ENCODE results near the gene OR5A2.
"Not testable (repeated sequence)": the region's sequence is repeated elsewhere in the genome, so short reads cannot be mapped to it uniquely, and the experiment has no call there.

The OR5A2 gene

GRCh38 chr11:59456661-59457060 lies 30.4 kb upstream of the OR5A2 start, which contains the start of gene OR4D6:
TSS of gene OR4D6 (plus strand) at chr11:59456961. CDS start at chr11:59456961, 0 bp downstream.
- no CpG with 5 or more reads among the region's 2 CpGs for WGBS (ENCODE audit: extremely low coverage, insufficient coverage, low lambda C conversion rate)
- Histone ChIP-seq H3K36me3 (ENCODE audit: control insufficient read depth, insufficient read depth, low read length) (no peaks in the 10 kb centered on the region), H2BK120ac (ENCODE audit: low read depth, low read length) (no peak within 1 kb of the TSS)

DNA sequence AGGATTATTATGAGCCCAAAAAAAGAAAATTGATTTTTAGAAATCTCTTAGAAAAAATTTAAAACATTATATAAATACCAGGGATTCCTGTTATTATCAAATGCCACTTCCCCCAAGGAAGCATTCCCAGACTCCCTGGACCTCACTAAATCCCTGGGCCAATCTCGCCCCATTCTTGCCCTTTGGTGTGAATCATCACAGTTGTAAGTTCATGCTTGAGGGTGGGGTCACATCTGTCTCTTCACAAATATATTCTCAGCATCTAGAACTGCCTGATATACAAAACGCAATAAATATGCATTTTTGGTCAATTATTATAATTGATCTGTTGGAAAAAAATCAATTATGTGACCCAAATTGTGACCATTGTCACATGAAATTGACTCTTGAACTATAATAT lies 22.3 kb upstream of the OR5A2 start:
- H2BK120ac ChIP-seq (ENCODE audit: low read depth, low read length) = no peak overlapping the region
- no peak overlapping the region for H4K5ac ChIP-seq (ENCODE audit: low read length)
- H3K23ac ChIP-seq (ENCODE audit: low read length) = no peak overlapping the region
- H2BK5ac ChIP-seq (ENCODE audit: low read length) = no peak overlapping the region
- no peak overlapping the region for H3K56ac ChIP-seq (ENCODE audit: low read length)
- H4K8ac ChIP-seq (ENCODE audit: low read depth, low read length) = no peak overlapping the region
- no peaks in the 10 kb centered on the region for H3K36me3 ChIP-seq (ENCODE audit: control insufficient read depth, insufficient read depth, low read length)
- H3K9ac ChIP-seq (ENCODE audit: low read length) = no peak overlapping the region
- no peak overlapping the region for H3K4me3 ChIP-seq (ENCODE audit: low read length)
- H3K27me3 ChIP-seq (ENCODE audit: insufficient read depth, low read length, poor library complexity) = no peaks in the 10 kb centered on the region
- WGBS (ENCODE audit: extremely low coverage, insufficient coverage, low lambda C conversion rate) = no CpG with 5 or more reads among the region's 2 CpGs
- H3K79me1 ChIP-seq (ENCODE audit: low read length) = no peaks in the 10 kb centered on the region
- H2BK15ac ChIP-seq (replicated peaks; ENCODE audit: low read depth) = no peak overlapping the region
- no peak overlapping the region for H3K18ac ChIP-seq (ENCODE audit: low read length)
- H3K27ac ChIP-seq (ENCODE audit: low read depth, low read length) = no peak overlapping the region
- no peak overlapping the region for H3K4me2 ChIP-seq (ENCODE audit: low read length)
- H3K79me2 ChIP-seq (ENCODE audit: control insufficient read depth, insufficient read depth, low read length) = no peaks in the 10 kb centered on the region
- DNase-seq = no peak
- no peaks in the 10 kb centered on the region for H3K4me1 ChIP-seq (ENCODE audit: control insufficient read depth, low read depth, low read length)
- H3K4ac ChIP-seq (ENCODE audit: low read depth, low read length) = no peak overlapping the region
- H2AK5ac ChIP-seq (ENCODE audit: low read length) = no peak overlapping the region

More at GRCh38 chr11:59456661-59457060, 30.4 kb upstream of the OR5A2 start, which contains the start of gene OR4D6:
- Histone ChIP-seq H2BK5ac (ENCODE audit: low read length) (no peak within 1 kb of the TSS), H2BK15ac (replicated peaks; ENCODE audit: low read depth) (no peak within 1 kb of the TSS), H3K27me3 (ENCODE audit: insufficient read depth, low read length, poor library complexity) (no peaks in the 10 kb centered on the region), H3K18ac (ENCODE audit: low read length) (no peak within 1 kb of the TSS), H4K8ac (ENCODE audit: low read depth, low read length) (no peak within 1 kb of the TSS), H3K56ac (ENCODE audit: low read length) (no peak within 1 kb of the TSS), H3K27ac (ENCODE audit: low read depth, low read length) (no peak within 1 kb of the TSS), H3K9ac (ENCODE audit: low read length) (no peak within 1 kb of the TSS), H3K4me3 (ENCODE audit: low read length) (no peak within 1 kb of the TSS), H2AK5ac (ENCODE audit: low read length) (no peak within 1 kb of the TSS), H3K79me2 (ENCODE audit: control insufficient read depth, insufficient read depth, low read length) (no peaks in the 10 kb centered on the region), H3K23ac (ENCODE audit: low read length) (no peak within 1 kb of the TSS), H3K79me1 (ENCODE audit: low read length) (no peaks in the 10 kb centered on the region), H3K4me2 (ENCODE audit: low read length) (no peak within 1 kb of the TSS), H4K5ac (ENCODE audit: low read length) (no peak within 1 kb of the TSS), H3K4me1 (ENCODE audit: control insufficient read depth, low read depth, low read length) (no peaks in the 10 kb centered on the region), H3K4ac (ENCODE audit: low read depth, low read length) (no peak within 1 kb of the TSS)
- DNase-seq = no peak

DNA sequence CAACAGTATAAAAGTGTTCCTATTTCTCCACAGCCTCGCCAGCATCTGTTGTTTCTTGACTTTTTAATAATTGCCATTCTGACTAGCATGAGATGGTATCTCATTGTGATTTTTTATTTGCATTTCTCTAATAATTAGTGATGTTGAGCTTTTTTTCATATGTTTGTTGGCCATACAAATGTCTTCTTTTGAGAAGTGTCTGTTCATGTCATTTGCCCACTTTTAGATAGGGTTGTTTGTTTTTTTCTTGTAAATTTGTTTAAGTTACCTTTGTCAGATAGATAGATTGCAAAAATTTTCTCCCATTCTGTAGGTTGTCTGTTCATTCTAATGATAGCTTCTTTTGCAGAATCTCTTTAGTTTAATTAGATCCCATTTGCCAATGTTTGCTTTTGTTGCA lies 19.4 kb upstream of the OR5A2 start:
- WGBS (ENCODE audit: extremely low coverage, insufficient coverage, low lambda C conversion rate) = no CpG with 5 or more reads among the region's 1 CpG
- not testable (repeated sequence) for H3K56ac ChIP-seq (ENCODE audit: low read length); H3K79me1 ChIP-seq (ENCODE audit: low read length); H3K36me3 ChIP-seq (ENCODE audit: control insufficient read depth, insufficient read depth, low read length); H2BK15ac ChIP-seq (replicated peaks; ENCODE audit: low read depth); H3K79me2 ChIP-seq (ENCODE audit: control insufficient read depth, insufficient read depth, low read length); H3K4me1 ChIP-seq (ENCODE audit: control insufficient read depth, low read depth, low read length); H3K9ac ChIP-seq (ENCODE audit: low read length); H4K5ac ChIP-seq (ENCODE audit: low read length); H4K8ac ChIP-seq (ENCODE audit: low read depth, low read length); H3K4me2 ChIP-seq (ENCODE audit: low read length); H2AK5ac ChIP-seq (ENCODE audit: low read length); H3K27ac ChIP-seq (ENCODE audit: low read depth, low read length); H2BK5ac ChIP-seq (ENCODE audit: low read length); H3K27me3 ChIP-seq (ENCODE audit: insufficient read depth, low read length, poor library complexity); H3K23ac ChIP-seq (ENCODE audit: low read length); H3K4ac ChIP-seq (ENCODE audit: low read depth, low read length); H3K18ac ChIP-seq (ENCODE audit: low read length); H3K4me3 ChIP-seq (ENCODE audit: low read length); DNase-seq; H2BK120ac ChIP-seq (ENCODE audit: low read depth, low read length)

- no peaks in the 10 kb centered on the region for H3K36me3 ChIP-seq (ENCODE audit: control insufficient read depth, insufficient read depth, low read length)
- H3K4me3 ChIP-seq (ENCODE audit: low read length) = no peak overlapping the region
- H2BK120ac ChIP-seq (ENCODE audit: low read depth, low read length) = no peak overlapping the region
- DNase-seq = peak; percentile 16
- no peaks in the 10 kb centered on the region for H3K79me1 ChIP-seq (ENCODE audit: low read length)
- H3K4ac ChIP-seq (ENCODE audit: low read depth, low read length) = no peak overlapping the region
- no peak overlapping the region for H2BK5ac ChIP-seq (ENCODE audit: low read length)
- no peak overlapping the region for H3K18ac ChIP-seq (ENCODE audit: low read length)
- no peak overlapping the region for H3K56ac ChIP-seq (ENCODE audit: low read length)
- no peak overlapping the region for H4K8ac ChIP-seq (ENCODE audit: low read depth, low read length)
- H3K27ac ChIP-seq (ENCODE audit: low read depth, low read length) = no peak overlapping the region
- no peak overlapping the region for H3K4me2 ChIP-seq (ENCODE audit: low read length)
- H3K79me2 ChIP-seq (ENCODE audit: control insufficient read depth, insufficient read depth, low read length) = no peaks in the 10 kb centered on the region
- WGBS (ENCODE audit: extremely low coverage, insufficient coverage, low lambda C conversion rate) = no CpG with 5 or more reads among the region's 7 CpGs
- no peaks in the 10 kb centered on the region for H3K27me3 ChIP-seq (ENCODE audit: insufficient read depth, low read length, poor library complexity)
- H3K4me1 ChIP-seq (ENCODE audit: control insufficient read depth, low read depth, low read length) = no peaks in the 10 kb centered on the region
- H2BK15ac ChIP-seq (replicated peaks; ENCODE audit: low read depth) = no peak overlapping the region
- no peak overlapping the region for H3K9ac ChIP-seq (ENCODE audit: low read length)
- H3K23ac ChIP-seq (ENCODE audit: low read length) = no peak overlapping the region
- H4K5ac ChIP-seq (ENCODE audit: low read length) = no peak overlapping the region
- no peak overlapping the region for H2AK5ac ChIP-seq (ENCODE audit: low read length)
These were observed 11.6 kb upstream of the OR5A2 start for GRCh38 chr11:59437770-59438169.

- Histone ChIP-seq H3K4me3 (ENCODE audit: low read length) (no peak within 1 kb of the TSS), H3K36me3 (ENCODE audit: control insufficient read depth, insufficient read depth, low read length) (no peaks in the 10 kb centered on the region), H3K9ac (ENCODE audit: low read length) (no peak within 1 kb of the TSS), H4K8ac (ENCODE audit: low read depth, low read length) (no peak within 1 kb of the TSS), H3K23ac (ENCODE audit: low read length) (no peak within 1 kb of the TSS), H4K5ac (ENCODE audit: low read length) (no peak within 1 kb of the TSS), H3K4me2 (ENCODE audit: low read length) (no peak within 1 kb of the TSS), H3K4me1 (ENCODE audit: control insufficient read depth, low read depth, low read length) (no peaks in the 10 kb centered on the region), H2BK15ac (replicated peaks; ENCODE audit: low read depth) (no peak within 1 kb of the TSS), H2BK5ac (ENCODE audit: low read length) (no peak within 1 kb of the TSS), H3K4ac (ENCODE audit: low read depth, low read length) (no peak within 1 kb of the TSS), H2AK5ac (ENCODE audit: low read length) (no peak within 1 kb of the TSS), H3K79me2 (ENCODE audit: control insufficient read depth, insufficient read depth, low read length) (no peaks in the 10 kb centered on the region), H3K27me3 (ENCODE audit: insufficient read depth, low read length, poor library complexity) (no peaks in the 10 kb centered on the region), H3K18ac (ENCODE audit: low read length) (no peak within 1 kb of the TSS), H3K27ac (ENCODE audit: low read depth, low read length) (no peak within 1 kb of the TSS), H3K56ac (ENCODE audit: low read length) (no peak within 1 kb of the TSS), H3K79me1 (ENCODE audit: low read length) (no peaks in the 10 kb centered on the region), H2BK120ac (ENCODE audit: low read depth, low read length) (no peak within 1 kb of the TSS)
- no CpG with 5 or more reads among the region's 3 CpGs for WGBS (ENCODE audit: extremely low coverage, insufficient coverage, low lambda C conversion rate)
- no peak for DNase-seq
These were observed 10.0 kb upstream of the OR5A2 start, which contains the start of gene OR5A1 for GRCh38 chr11:59436169-59436568. TSS of gene OR5A1 (plus strand) at chr11:59436469. CDS start at chr11:59443169, 6,700 bp downstream.

DNA sequence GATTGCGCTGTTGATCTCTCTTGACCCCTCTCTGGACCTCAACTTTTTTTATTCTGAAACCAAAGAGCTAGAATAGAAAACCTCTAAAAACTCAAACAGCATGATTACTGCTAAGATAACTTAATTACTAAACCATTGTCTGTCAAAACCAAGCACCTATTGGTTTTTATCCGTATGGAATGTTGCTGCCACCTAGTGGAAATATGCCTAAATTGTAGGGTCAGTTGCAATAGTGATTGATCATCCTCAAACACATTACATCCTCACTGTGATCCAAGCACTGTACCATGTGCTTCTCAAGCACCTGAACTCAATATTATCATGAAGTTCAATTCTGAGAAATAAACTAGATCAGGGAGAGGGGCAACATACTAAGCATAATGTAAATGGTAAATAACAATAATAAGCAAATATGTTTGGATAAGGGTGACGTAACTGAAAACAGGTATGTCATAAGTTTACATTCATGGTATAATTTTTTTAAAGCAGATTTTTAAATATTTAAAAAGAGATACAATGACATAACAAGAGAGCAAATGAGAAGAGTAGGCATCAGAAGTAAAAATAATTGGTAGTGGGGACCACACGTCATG lies 3.8 kb upstream of the OR5A2 start:
- no peak overlapping the region for H3K4ac ChIP-seq (ENCODE audit: low read depth, low read length)
- no peak overlapping the region for H4K8ac ChIP-seq (ENCODE audit: low read depth, low read length)
- H3K56ac ChIP-seq (ENCODE audit: low read length) = no peak overlapping the region
- no peak overlapping the region for H3K4me3 ChIP-seq (ENCODE audit: low read length)
- no peak overlapping the region for H3K23ac ChIP-seq (ENCODE audit: low read length)
- H3K4me1 ChIP-seq (ENCODE audit: control insufficient read depth, low read depth, low read length) = peaks cover 4% of the 10 kb centered on the region
- H3K27me3 ChIP-seq (ENCODE audit: insufficient read depth, low read length, poor library complexity) = no peaks in the 10 kb centered on the region
- no peaks in the 10 kb centered on the region for H3K36me3 ChIP-seq (ENCODE audit: control insufficient read depth, insufficient read depth, low read length)
- no peak overlapping the region for H2BK120ac ChIP-seq (ENCODE audit: low read depth, low read length)
- no peaks in the 10 kb centered on the region for H3K79me1 ChIP-seq (ENCODE audit: low read length)
- WGBS (ENCODE audit: extremely low coverage, insufficient coverage, low lambda C conversion rate) = 100% methylated on average over 1 of the region's 4 CpGs
- H3K18ac ChIP-seq (ENCODE audit: low read length) = no peak overlapping the region
- no peak overlapping the region for H2BK5ac ChIP-seq (ENCODE audit: low read length)
- no peak overlapping the region for H3K4me2 ChIP-seq (ENCODE audit: low read length)
- H3K79me2 ChIP-seq (ENCODE audit: control insufficient read depth, insufficient read depth, low read length) = no peaks in the 10 kb centered on the region
- peak; percentile 77 for DNase-seq
- H3K9ac ChIP-seq (ENCODE audit: low read length) = no peak overlapping the region
- H3K27ac ChIP-seq (ENCODE audit: low read depth, low read length) = no peak overlapping the region
- H2AK5ac ChIP-seq (ENCODE audit: low read length) = no peak overlapping the region
- no peak overlapping the region for H4K5ac ChIP-seq (ENCODE audit: low read length)
- H2BK15ac ChIP-seq (replicated peaks; ENCODE audit: low read depth) = no peak overlapping the region

Data from mesendoderm (in vitro differentiated cells).